NT2/D1 (cell line): Measurements from ENCODE around the gene TOX2.
A peak's percentile ranks its signal among the peaks of the same experiment; 100 is the strongest.

Experiments used
- DNase-seq: peaks from one replicate; pipeline ENCODE4 v3.0.0-alpha.2; 2011; ENCODE audit warnings: low read depth, low spot score
- H3K27me3 ChIP-seq: 2 replicates; pipeline ENCODE4 v1.6.0; 2011; ENCODE audit warnings: mild to moderate bottlenecking; ENCODE audit not compliant: insufficient read length, insufficient read depth
- H3K36me3 ChIP-seq: 2 replicates; pipeline ENCODE4 v1.6.1; 2011; ENCODE audit warnings: mild to moderate bottlenecking, low read length, mixed read lengths; ENCODE audit not compliant: insufficient read depth, insufficient read length
- H3K4me1 ChIP-seq: 2 replicates; pipeline ENCODE4 v1.5.1; 2011; ENCODE audit not compliant: insufficient read depth, insufficient read length
- H3K4me3 ChIP-seq: 2 replicates; pipeline ENCODE4 v1.5.1; 2011; ENCODE audit warnings: low read depth; ENCODE audit not compliant: insufficient read length
- H3K9ac ChIP-seq: 2 replicates; pipeline ENCODE4 v1.6.0; 2011; ENCODE audit warnings: low read depth; ENCODE audit not compliant: insufficient read length
- H3K9me3 ChIP-seq: 2 replicates; pipeline ENCODE4 v1.5.1; 2011; ENCODE audit warnings: mild to moderate bottlenecking, low read length; ENCODE audit not compliant: insufficient read depth
- SUZ12 ChIP-seq: IDR thresholded peaks from 2 replicates; pipeline ENCODE4 v1.6.1; 2011; ENCODE audit not compliant: insufficient read length, insufficient read depth; ENCODE audit errors: extremely low read depth
- YY1 ChIP-seq: IDR thresholded peaks from 2 replicates; pipeline ENCODE4 v1.6.1; 2011; ENCODE audit not compliant: insufficient read length, insufficient read depth
- ZNF274 ChIP-seq: IDR thresholded peaks from 2 replicates; pipeline ENCODE4 v1.6.1; 2011; ENCODE audit warnings: mild to moderate bottlenecking, low read depth, low read length

The TOX2 gene

DNA sequence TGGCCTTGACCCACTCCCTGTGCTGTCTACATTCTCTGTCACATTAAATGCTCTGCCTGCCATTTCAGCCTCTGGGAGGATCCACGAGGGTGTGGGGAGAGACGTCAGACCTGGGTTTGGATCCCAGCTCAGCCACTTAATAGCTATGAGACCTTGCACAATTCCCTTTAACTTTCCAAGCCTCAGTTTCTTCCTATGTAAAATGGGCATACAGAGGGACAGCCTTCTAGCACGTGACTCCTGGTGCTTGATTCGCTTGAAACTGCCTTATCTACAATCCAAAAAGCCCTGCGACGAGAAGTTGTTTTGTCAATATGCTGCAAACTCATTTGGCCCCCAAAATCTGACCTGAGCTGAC is 40.0 kb downstream of the TOX2 start:
- Histone ChIP-seq H3K36me3 (no peaks in the 10 kb centered on the region), H3K27me3 (no peaks in the 10 kb centered on the region), H3K9ac (no peak overlapping the region), H3K4me3 (no peak overlapping the region), H3K4me1 (peaks cover 16% of the 10 kb centered on the region), H3K9me3 (0 out of 2 replicates have a peak, but pooled peaks cover 6% of the 10 kb centered on the region)
- no peak for DNase-seq
- no peak for TF ChIP-seq ZNF274
- TF ChIP-seq SUZ12: no peak
- TF ChIP-seq YY1: no peak

DNA sequence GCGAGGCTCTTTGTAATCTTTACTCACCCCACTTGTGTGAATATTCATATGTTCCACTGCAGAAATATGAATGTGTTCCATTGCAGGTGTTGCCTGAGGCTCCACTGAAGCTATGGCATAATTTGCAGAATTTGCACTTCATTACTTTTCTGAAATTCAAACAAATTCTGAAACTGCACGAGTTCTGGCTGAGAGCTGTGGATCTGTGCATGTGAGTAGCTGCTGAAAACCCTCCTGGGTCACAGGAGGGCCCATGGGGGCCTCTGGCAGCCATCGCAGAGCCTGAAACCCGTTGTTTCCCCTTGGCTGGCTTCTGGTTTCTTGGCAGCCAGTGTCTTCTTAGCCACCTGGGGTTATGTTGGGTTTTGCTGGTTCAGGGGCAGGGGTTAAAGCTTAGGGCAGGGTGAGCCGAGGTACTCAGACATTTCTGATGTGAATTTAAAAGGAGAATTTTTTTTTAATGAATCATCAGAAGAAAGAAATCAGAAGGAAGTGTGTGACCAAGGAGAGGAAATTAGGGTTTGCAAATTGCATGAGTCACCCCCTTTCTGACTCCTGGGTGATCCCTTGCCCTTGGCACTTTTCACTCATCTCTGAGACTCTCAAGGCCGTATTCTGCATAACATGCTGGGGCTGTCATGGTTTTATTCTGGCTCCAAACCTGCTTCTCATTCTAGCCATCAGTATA is 40.6 kb downstream of the TOX2 start:
- H3K4me1 ChIP-seq: peaks cover 18% of the 10 kb centered on the region
- no peaks in the 10 kb centered on the region for H3K27me3 ChIP-seq
- no peak overlapping the region for H3K9ac ChIP-seq
- H3K9me3 ChIP-seq: 0 out of 2 replicates have a peak, but pooled peaks cover 6% of the 10 kb centered on the region
- TF ChIP-seq ZNF274 (no peak), SUZ12 (no peak), YY1 (no peak)
- no peaks in the 10 kb centered on the region for H3K36me3 ChIP-seq
- DNase-seq: peak; percentile 36
- no peak overlapping the region for H3K4me3 ChIP-seq

DNA sequence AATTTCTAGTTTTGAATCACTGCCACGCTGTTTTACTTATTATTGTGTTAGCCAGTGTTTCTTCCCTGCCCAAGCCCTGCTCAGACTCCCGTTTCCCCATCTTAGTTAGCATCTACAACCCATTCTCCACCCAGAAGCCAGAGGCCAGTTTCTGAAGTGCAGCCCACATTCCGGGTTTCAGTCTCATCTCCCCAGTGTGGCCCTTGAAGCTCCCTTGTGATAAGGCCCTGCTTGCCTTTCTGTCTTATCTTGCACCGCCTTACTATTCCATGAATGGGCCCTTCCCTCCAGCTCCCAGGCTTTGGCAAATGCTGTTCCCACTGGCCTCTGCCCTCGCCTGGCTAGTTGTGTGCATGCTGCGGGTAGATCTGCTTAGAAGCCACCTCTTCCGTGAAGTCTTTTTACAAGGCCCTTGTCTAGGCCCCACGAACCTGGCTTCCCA is 41.1 kb downstream of the TOX2 start:
- DNase-seq: no peak
- Histone ChIP-seq H3K27me3 (no peaks in the 10 kb centered on the region), H3K9ac (no peak overlapping the region), H3K4me1 (peaks cover 16% of the 10 kb centered on the region), H3K36me3 (no peaks in the 10 kb centered on the region), H3K4me3 (no peak overlapping the region), H3K9me3 (0 out of 2 replicates have a peak, but pooled peaks cover 6% of the 10 kb centered on the region)
- TF ChIP-seq SUZ12 (no peak), ZNF274 (no peak), YY1 (no peak)

DNA sequence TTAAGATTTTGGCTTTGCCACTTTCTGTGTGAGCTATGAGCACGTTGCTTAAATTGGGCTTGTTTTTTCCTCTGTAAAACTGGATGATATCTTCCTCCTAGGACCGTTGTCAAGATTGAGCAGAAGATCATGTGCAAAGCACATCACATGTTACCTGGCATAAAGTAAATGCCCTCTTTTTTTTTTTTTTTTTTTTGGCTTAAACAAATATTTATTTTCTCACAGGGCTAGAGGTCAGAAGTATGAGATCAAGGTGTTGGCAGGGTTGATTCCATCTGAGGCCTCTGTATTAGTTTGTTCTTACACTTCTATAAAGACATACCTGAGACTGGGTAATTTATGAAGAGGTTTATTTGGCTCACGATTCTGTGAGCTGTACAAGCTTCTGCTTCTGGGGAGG is 42.7 kb downstream of the TOX2 start:
- Histone ChIP-seq H3K4me3 (no peak overlapping the region), H3K36me3 (no peaks in the 10 kb centered on the region), H3K27me3 (no peaks in the 10 kb centered on the region), H3K9me3 (0 out of 2 replicates have a peak, but pooled peaks cover 6% of the 10 kb centered on the region), H3K9ac (no peak overlapping the region), H3K4me1 (peaks cover 23% of the 10 kb centered on the region)
- TF ChIP-seq YY1 (no peak), SUZ12 (no peak), ZNF274 (no peak)
- DNase-seq: no peak

DNA sequence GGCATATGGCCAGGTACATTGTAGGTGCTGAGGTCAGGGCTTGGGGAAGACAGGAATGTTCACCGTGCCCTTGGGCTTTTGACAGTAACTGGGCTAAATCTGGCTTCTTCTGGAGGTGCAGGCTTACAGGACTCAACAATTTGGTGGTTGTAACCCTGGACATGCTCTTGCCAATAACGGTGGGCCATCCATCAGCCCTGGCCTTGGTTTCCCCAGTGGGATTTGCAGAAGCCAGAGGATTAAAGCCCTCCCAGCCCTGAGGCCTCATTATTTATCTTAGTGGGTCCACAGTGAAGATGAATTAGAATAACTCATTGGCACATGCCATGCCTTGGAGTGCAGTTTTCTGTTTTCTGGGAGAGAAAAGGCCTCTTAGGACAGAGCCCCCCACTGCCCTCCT is 44.0 kb downstream of the TOX2 start:
- no peak for DNase-seq
- no peak overlapping the region for H3K9ac ChIP-seq
- no peaks in the 10 kb centered on the region for H3K36me3 ChIP-seq
- peaks cover 29% of the 10 kb centered on the region for H3K4me1 ChIP-seq
- TF ChIP-seq ZNF274 (no peak), SUZ12 (no peak)
- 0 out of 2 replicates have a peak, but pooled peaks cover 6% of the 10 kb centered on the region for H3K9me3 ChIP-seq
- no peak overlapping the region for H3K4me3 ChIP-seq
- no peaks in the 10 kb centered on the region for H3K27me3 ChIP-seq

DNA sequence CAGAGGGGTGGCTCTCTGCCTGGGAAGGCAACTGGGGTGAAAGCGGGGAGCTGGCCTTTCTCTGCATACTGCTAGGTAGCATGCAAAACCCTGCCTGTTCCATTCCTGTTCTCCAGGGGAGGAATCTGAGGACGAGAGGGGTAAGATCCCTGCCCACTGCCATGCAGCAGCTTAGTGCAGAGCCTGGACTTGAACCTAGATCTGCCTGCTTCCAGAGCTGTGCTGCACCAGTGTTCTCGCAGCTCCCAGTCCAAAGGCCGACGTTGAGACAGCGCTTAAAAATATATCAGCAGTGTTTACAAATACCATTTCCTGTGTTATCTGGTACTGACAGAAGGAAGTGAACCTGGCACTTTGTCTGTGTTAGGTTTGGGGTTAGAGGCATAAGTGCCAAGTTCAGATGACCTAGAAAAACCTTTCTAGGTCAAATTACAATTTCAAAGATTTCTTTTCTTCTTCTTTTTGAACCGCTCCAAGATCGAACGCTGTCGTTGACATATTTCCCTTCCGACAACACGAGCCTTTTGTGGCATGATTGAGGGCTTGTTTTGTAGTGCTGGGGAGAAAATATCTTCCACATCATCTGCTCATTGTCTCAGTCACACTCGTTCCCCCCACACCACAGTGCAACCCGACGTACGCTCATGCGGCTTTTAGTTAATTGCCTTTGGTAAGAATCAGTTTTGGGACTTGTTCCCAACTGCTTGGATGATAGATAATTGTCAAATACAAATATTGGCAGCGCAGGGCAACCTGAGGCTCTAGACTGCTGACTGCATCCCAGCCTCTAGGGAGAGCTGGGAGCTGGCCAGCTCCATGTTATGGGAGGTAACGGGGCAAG is 44.6 kb downstream of the TOX2 start:
- no peak overlapping the region for H3K4me3 ChIP-seq
- TF ChIP-seq SUZ12: no peak
- no peak for TF ChIP-seq YY1
- no peak for TF ChIP-seq ZNF274
- H3K27me3 ChIP-seq: no peaks in the 10 kb centered on the region
- DNase-seq: no peak
- H3K36me3 ChIP-seq: no peaks in the 10 kb centered on the region
- H3K9ac ChIP-seq: no peak overlapping the region
- 0 out of 2 replicates have a peak, but pooled peaks cover 6% of the 10 kb centered on the region for H3K9me3 ChIP-seq
- peaks cover 26% of the 10 kb centered on the region for H3K4me1 ChIP-seq

DNA sequence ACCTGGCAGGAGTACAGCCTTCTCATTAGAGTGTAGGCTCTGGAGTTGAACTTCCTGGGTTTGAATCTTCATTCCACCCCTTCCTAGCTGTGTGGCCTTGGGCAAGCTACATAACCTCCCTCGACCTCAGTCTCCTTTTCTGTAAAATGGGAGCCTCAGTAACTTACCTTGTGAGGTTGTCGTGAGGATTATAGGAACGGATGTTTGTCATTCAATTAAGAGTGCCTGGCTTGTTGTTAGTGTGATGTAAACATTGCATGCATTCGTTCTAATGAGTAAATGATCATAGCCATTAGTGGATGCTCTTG is 45.2 kb downstream of the TOX2 start:
- no peak for TF ChIP-seq YY1
- no peak for TF ChIP-seq SUZ12
- no peaks in the 10 kb centered on the region for H3K36me3 ChIP-seq
- H3K4me3 ChIP-seq: no peak overlapping the region
- H3K9ac ChIP-seq: no peak overlapping the region
- no peaks in the 10 kb centered on the region for H3K27me3 ChIP-seq
- H3K9me3 ChIP-seq: 0 out of 2 replicates have a peak, but pooled peaks cover 6% of the 10 kb centered on the region
- no peak for DNase-seq
- peaks cover 25% of the 10 kb centered on the region for H3K4me1 ChIP-seq
